HepG2 (cell line): ENCODE measurements around the gene CTAG1B.

Experiments
- AFF4 ChIP-seq: sonication (generic); formaldehyde crosslinking; IDR thresholded peaks from 2 replicates; pipeline ENCODE4 v1.4.0; 2020; ENCODE audit warnings: missing genetic modification reagents
- CBFB ChIP-seq: sonication (generic); formaldehyde crosslinking; IDR thresholded peaks from 2 replicates; pipeline ENCODE4 v1.4.0; 2020; ENCODE audit warnings: missing genetic modification reagents
- CHD4 ChIP-seq: fragments of 200-600 bp; sonication (generic); IDR thresholded peaks from 2 replicates; pipeline ENCODE4 v1.7.0; 2017; ENCODE audit warnings: mild to moderate bottlenecking, low read length, borderline replicate concordance
- HDAC2 ChIP-seq: sonication (generic); formaldehyde crosslinking; IDR thresholded peaks from 2 replicates; pipeline ENCODE4 v1.4.0; 2020; ENCODE audit warnings: missing genetic modification reagents
- MXI1 ChIP-seq: IDR thresholded peaks from 3 replicates; pipeline ENCODE4 v1.6.1; 2012; ENCODE audit warnings: low read depth, low read length, inconsistent platforms, borderline replicate concordance
- NR2C2 ChIP-seq: sonication (generic); formaldehyde crosslinking; IDR thresholded peaks from 2 replicates; pipeline ENCODE4 v1.4.0; 2020; ENCODE audit warnings: missing genetic modification reagents, mild to moderate bottlenecking, moderate library complexity, borderline replicate concordance
- POLR2G ChIP-seq: fragments of 200-400 bp; formaldehyde crosslinking; IDR thresholded peaks from 2 replicates; pipeline ENCODE4 v1.6.1; 2018; ENCODE audit warnings: mild to moderate bottlenecking, low read depth, low read length, moderate library complexity
- PRDM4 ChIP-seq: sonication (generic); formaldehyde crosslinking; IDR thresholded peaks from 2 replicates; pipeline ENCODE4 v1.9.0; 2021; ENCODE audit warnings: missing genetic modification reagents, borderline replicate concordance
- RXRA ChIP-seq: sonication (generic); formaldehyde crosslinking; IDR thresholded peaks from 2 replicates; pipeline ENCODE4 v1.5.1; 2020; ENCODE audit warnings: missing genetic modification reagents
- TAF1 ChIP-seq: sonication (generic); formaldehyde crosslinking; IDR thresholded peaks from 2 replicates; pipeline ENCODE4 v1.4.0; 2020; ENCODE audit warnings: missing genetic modification reagents
- ZNF282 ChIP-seq: fragments of 450-650 bp; IDR thresholded peaks from 2 replicates; pipeline ENCODE4 v1.6.1; 2018; ENCODE audit not compliant: partially characterized antibody
- TF ChIP-seq, protein P1 (sequence below): sonication (generic); formaldehyde crosslinking; IDR thresholded peaks from 2 replicates; pipeline ENCODE4 v1.5.0; 2020; ENCODE audit warnings: mild to moderate bottlenecking, missing genetic modification reagents, moderate library complexity
- TF ChIP-seq, protein P2 (sequence below): sonication (generic); formaldehyde crosslinking; IDR thresholded peaks from 2 replicates; pipeline ENCODE4 v1.4.0; 2020; ENCODE audit warnings: missing genetic modification reagents, borderline replicate concordance
- TF ChIP-seq, protein P3 (sequence below): sonication (generic); formaldehyde crosslinking; IDR thresholded peaks from 2 replicates; pipeline ENCODE4 v1.4.0; 2020; ENCODE audit warnings: missing genetic modification reagents, mild to moderate bottlenecking, borderline replicate concordance

DNA sequence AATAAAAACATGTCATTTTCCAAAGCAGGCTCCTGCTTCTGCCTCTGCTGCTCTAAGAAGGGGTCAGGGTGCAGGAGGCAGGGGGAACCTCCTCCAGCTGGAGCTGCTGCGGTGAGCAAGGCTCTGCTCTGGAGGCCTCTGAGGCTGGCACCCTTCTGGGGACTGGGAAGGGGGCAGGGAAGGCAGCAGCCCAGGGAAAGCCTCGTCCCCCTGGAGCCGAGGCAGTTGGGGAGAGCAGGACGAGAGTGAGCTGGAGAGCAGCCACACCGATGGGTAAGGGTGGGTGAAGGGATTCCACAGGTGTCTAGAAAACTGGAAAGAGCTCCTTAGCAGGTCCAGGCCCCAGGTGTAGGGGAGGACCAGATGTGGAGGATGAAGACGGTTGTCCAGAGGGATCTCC is 36.3 kb upstream of the CTAG1B start:
- TF ChIP-seq, protein P1, sequence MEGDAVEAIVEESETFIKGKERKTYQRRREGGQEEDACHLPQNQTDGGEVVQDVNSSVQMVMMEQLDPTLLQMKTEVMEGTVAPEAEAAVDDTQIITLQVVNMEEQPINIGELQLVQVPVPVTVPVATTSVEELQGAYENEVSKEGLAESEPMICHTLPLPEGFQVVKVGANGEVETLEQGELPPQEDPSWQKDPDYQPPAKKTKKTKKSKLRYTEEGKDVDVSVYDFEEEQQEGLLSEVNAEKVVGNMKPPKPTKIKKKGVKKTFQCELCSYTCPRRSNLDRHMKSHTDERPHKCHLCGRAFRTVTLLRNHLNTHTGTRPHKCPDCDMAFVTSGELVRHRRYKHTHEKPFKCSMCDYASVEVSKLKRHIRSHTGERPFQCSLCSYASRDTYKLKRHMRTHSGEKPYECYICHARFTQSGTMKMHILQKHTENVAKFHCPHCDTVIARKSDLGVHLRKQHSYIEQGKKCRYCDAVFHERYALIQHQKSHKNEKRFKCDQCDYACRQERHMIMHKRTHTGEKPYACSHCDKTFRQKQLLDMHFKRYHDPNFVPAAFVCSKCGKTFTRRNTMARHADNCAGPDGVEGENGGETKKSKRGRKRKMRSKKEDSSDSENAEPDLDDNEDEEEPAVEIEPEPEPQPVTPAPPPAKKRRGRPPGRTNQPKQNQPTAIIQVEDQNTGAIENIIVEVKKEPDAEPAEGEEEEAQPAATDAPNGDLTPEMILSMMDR (CRISPR knock-in tag): no peak
- TF ChIP-seq MXI1 (no peak), TAF1 (CRISPR knock-in tag) (no peak), NR2C2 (CRISPR knock-in tag) (no peak), AFF4 (CRISPR knock-in tag) (no peak), CBFB (CRISPR knock-in tag) (no peak), RXRA (CRISPR knock-in tag) (no peak), POLR2G (no peak), PRDM4 (CRISPR knock-in tag) (no peak), HDAC2 (CRISPR knock-in tag) (no peak), ZNF282 (no peak), CHD4 (no peak)
- TF ChIP-seq, protein P2, sequence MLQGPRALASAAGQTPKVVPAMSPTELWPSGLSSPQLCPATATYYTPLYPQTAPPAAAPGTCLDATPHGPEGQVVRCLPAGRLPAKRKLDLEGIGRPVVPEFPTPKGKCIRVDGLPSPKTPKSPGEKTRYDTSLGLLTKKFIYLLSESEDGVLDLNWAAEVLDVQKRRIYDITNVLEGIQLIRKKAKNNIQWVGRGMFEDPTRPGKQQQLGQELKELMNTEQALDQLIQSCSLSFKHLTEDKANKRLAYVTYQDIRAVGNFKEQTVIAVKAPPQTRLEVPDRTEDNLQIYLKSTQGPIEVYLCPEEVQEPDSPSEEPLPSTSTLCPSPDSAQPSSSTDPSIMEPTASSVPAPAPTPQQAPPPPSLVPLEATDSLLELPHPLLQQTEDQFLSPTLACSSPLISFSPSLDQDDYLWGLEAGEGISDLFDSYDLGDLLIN: no peak
- TF ChIP-seq, protein P3, sequence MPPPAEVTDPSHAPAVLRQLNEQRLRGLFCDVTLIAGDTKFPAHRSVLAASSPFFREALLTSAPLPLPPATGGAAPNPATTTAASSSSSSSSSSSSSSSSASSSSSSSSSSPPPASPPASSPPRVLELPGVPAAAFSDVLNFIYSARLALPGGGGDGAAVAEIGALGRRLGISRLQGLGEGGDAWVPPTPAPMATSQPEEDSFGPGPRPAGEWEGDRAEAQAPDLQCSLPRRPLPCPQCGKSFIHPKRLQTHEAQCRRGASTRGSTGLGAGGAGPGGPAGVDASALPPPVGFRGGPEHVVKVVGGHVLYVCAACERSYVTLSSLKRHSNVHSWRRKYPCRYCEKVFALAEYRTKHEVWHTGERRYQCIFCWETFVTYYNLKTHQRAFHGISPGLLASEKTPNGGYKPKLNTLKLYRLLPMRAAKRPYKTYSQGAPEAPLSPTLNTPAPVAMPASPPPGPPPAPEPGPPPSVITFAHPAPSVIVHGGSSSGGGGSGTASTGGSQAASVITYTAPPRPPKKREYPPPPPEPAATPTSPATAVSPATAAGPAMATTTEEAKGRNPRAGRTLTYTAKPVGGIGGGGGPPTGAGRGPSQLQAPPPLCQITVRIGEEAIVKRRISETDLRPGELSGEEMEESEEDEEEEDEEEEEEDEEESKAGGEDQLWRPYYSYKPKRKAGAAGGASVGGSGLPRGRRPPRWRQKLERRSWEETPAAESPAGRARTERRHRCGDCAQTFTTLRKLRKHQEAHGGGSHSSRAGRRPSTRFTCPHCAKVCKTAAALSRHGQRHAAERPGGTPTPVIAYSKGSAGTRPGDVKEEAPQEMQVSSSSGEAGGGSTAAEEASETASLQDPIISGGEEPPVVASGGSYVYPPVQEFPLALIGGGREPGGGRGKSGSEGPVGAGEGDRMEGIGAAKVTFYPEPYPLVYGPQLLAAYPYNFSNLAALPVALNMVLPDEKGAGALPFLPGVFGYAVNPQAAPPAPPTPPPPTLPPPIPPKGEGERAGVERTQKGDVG (CRISPR knock-in tag): no peak
